IPS-15b (cell line): ENCODE data around the gene TRIM9.

Experiments used
- H3K27me3 ChIP-seq: one replicate; pipeline ENCODE4 v1.6.1; 2013; ENCODE audit warnings: low read length; ENCODE audit not compliant: control insufficient read depth, insufficient read depth
- H3K36me3 ChIP-seq: one replicate; pipeline ENCODE4 v1.6.1; 2013; ENCODE audit warnings: low read length; ENCODE audit not compliant: control insufficient read depth, insufficient read depth
- H3K4me1 ChIP-seq: one replicate; pipeline ENCODE4 v1.6.1; 2013; ENCODE audit warnings: mild to moderate bottlenecking, low read length; ENCODE audit not compliant: control insufficient read depth, insufficient read depth
- H3K4me3 ChIP-seq: one replicate; pipeline ENCODE4 v1.5.1; 2013; ENCODE audit warnings: low read depth, low read length
- H3K9ac ChIP-seq: one replicate; pipeline ENCODE4 v1.6.1; 2013; ENCODE audit warnings: low read depth, mild to moderate bottlenecking, low read length
- H3K9me3 ChIP-seq: one replicate; pipeline ENCODE4 v1.6.1; 2013; ENCODE audit warnings: mild to moderate bottlenecking, low read length; ENCODE audit not compliant: control insufficient read depth, insufficient read depth

The TRIM9 gene

DNA sequence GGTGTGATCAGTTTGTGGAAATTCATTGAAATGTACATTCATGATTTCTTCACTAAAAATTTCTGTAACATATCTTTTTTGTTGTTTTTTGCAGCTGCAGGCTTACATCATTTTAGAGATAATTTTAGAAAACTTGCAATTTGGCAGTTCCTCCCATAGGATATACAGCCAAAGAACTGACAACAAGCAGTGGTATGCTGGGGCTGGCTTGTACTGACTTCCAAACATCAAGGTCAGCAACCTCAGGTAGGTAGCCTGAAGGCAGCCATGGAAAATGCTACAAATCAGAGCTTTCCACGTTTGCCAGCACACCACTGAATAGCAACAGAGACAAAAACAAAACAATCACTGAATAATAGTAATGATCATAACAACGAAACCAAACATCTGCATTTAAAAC lies 21.2 kb downstream of the TRIM9 start:
- no peak overlapping the region for H3K4me3 ChIP-seq
- no peaks in the 10 kb centered on the region for H3K4me1 ChIP-seq
- no peaks in the 10 kb centered on the region for H3K36me3 ChIP-seq
- no peak overlapping the region for H3K9ac ChIP-seq
- no peaks in the 10 kb centered on the region for H3K9me3 ChIP-seq
- no peaks in the 10 kb centered on the region for H3K27me3 ChIP-seq

DNA sequence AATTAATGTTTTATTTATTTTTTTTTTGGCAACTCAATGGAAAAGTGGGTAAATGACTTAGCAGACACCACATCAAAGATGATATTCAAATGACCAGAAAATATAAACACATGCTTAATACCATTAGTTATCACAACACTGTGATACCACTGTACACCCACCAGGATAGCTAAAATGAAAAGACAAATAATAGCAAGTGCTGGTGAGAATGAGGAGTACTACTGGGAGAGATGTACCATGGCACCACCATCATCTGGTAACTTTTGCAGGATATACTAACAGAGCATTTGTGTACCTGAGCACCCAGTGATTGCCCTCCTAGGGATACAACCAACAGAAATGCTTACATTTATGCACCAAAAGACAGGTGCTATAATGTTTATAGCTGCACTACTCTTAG lies 21.9 kb downstream of the TRIM9 start:
- Histone ChIP-seq H3K9me3 (no peaks in the 10 kb centered on the region), H3K4me3 (no peak overlapping the region), H3K9ac (no peak overlapping the region), H3K27me3 (no peaks in the 10 kb centered on the region), H3K36me3 (no peaks in the 10 kb centered on the region), H3K4me1 (no peaks in the 10 kb centered on the region)

DNA sequence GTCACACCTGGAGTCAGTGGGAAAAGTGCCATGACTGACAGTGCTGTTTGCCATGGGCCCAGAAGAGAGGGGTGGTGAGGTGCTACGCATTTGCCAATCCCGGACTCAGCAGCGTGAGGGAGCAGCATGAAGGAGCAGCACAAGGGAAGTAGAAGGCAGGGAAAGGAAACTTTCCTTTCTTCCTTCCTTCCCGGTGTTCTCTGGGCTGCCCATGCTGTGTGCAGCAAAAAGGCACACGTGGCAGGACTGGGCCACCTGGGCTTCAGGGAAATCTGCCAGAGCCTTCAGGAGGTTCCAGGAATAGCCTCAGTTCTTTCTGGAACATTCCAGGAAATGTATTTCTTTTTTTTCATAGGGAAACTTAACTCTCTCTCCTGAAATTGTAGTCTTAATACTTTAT lies 23.0 kb downstream of the TRIM9 start:
- no peaks in the 10 kb centered on the region for H3K9me3 ChIP-seq
- H3K4me1 ChIP-seq = no peaks in the 10 kb centered on the region
- H3K36me3 ChIP-seq = no peaks in the 10 kb centered on the region
- H3K27me3 ChIP-seq = no peaks in the 10 kb centered on the region
- no peak overlapping the region for H3K4me3 ChIP-seq
- H3K9ac ChIP-seq = no peak overlapping the region

DNA sequence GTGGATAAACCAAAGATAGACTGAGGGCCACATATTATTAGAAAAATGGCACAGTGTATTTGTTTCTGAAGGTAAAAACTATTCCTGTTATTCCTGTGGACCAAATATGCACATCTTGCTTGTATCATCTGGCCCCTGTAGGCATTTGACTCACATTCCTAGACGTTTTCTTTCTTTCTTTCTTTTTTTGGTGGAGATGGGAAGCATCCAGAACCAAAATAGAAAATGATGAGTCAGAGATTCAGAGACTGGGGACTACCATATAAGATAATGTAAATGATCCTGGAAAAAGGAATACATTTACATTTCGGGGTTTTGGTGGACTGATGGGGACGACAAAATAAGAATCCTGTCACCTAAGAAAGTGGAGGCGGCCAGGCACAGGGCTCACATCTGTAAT lies 24.2 kb downstream of the TRIM9 start:
- H3K4me3 ChIP-seq = no peak overlapping the region
- no peak overlapping the region for H3K9ac ChIP-seq
- no peaks in the 10 kb centered on the region for H3K9me3 ChIP-seq
- H3K27me3 ChIP-seq = no peaks in the 10 kb centered on the region
- no peaks in the 10 kb centered on the region for H3K36me3 ChIP-seq
- no peaks in the 10 kb centered on the region for H3K4me1 ChIP-seq

DNA sequence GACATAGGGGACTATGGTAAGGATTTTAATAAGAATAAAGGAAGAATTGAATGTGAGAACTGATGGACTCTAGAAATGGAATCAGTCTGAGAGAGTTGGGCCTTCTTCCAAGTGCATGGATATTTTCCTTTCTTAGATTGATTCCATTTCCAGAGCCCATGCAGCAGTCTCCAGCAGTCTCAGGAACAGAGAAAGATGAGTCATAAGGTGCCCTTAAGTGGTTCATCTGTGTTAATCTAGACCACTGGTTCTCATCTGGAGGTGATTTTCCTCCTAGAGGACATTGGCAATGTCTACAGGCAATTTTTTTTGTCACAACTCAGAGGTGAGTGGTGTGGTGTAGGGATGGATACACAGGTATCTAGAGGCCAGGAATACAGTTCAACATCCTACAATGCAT lies 25.9 kb downstream of the TRIM9 start:
- Histone ChIP-seq H3K9me3 (no peaks in the 10 kb centered on the region), H3K36me3 (no peaks in the 10 kb centered on the region), H3K9ac (no peak overlapping the region), H3K27me3 (no peaks in the 10 kb centered on the region), H3K4me1 (no peaks in the 10 kb centered on the region), H3K4me3 (no peak overlapping the region)

DNA sequence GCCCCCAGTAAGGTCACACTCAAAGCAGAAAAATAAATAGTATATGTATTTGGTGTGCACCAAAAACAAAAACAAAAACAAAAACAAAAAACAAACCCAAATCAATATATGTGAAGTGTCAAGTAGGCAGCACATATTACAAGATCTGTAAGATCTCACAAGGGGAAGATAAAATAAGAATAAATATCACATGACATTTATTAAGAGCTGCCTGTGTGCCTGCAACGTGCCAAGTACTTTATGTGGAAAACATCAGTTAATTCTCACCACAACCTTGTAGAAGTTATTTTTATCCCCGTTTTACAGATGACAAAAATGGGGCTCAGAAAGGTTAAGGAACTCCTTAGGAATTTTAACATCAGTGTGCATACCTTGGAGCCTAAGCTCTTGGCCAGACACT lies 26.6 kb downstream of the TRIM9 start:
- no peaks in the 10 kb centered on the region for H3K9me3 ChIP-seq
- H3K4me1 ChIP-seq = no peaks in the 10 kb centered on the region
- H3K36me3 ChIP-seq = no peaks in the 10 kb centered on the region
- no peak overlapping the region for H3K9ac ChIP-seq
- H3K4me3 ChIP-seq = no peak overlapping the region
- no peaks in the 10 kb centered on the region for H3K27me3 ChIP-seq

DNA sequence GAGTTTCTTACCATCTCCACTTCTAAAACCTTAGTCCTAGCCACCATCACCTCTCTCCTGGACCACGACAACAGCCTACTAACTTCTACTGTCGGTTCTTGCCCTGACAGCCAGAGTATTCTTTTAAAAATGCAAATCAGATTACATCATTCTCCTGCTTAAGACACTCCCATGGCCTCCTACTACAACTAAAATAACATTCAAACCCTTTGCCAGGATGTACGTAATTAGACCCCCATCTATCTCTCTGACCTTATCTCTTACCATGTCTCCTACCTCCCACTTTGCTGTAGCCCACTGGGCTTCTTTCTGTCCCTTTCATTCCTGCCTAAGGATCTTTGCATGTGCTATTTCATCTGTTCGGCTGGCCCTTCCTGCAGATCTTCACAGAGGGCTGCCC lies 27.6 kb downstream of the TRIM9 start:
- no peaks in the 10 kb centered on the region for H3K9me3 ChIP-seq
- H3K9ac ChIP-seq = no peak overlapping the region

DNA sequence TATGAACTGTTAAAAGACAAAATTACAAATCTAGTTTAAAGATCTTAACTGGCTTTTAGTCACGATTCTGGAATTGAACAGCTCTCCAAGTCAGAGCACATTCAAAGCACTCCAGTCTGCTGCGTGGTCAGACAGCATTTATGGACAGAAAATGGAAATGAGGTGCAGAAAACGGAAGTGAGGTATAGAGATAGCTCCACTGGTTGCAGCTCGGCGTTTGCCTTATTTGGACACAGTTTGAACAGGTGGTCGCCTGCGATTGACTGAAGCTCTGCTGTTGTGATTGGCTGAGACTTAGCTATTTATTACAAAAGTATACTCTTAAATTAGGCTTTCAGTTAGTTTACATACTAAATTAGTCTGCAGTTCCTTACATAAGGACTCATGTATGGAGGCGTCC lies 28.3 kb downstream of the TRIM9 start:
- no peak overlapping the region for H3K9ac ChIP-seq
- no peaks in the 10 kb centered on the region for H3K9me3 ChIP-seq
- H3K27me3 ChIP-seq = no peaks in the 10 kb centered on the region
- H3K4me3 ChIP-seq = no peak overlapping the region
- no peaks in the 10 kb centered on the region for H3K4me1 ChIP-seq
- H3K36me3 ChIP-seq = no peaks in the 10 kb centered on the region

More for the DNA sequence above, 27.6 kb downstream of the TRIM9 start:
- H3K27me3 ChIP-seq = no peaks in the 10 kb centered on the region
- H3K4me1 ChIP-seq = no peaks in the 10 kb centered on the region
- H3K4me3 ChIP-seq = no peak overlapping the region
- H3K36me3 ChIP-seq = no peaks in the 10 kb centered on the region

DNA sequence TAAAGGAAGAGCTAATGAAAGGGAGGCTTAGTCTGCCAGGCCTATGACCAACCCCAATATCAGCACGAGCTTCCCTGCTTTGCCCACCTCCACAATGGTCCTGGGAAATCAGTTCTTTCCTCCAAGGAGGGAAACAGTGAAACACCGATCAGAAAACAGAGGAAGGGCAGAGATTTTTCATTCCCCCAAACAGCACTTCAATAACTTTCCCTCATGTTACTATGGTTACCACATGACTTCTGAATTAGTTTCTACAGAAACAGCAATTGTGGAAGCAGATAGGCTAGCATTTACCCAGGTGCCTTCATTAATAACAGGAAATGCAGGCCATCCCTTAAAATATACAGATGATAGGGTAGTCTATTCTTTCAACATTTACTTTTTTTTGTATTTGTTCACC lies 35.9 kb downstream of the TRIM9 start:
- H3K36me3 ChIP-seq = no peaks in the 10 kb centered on the region
- no peaks in the 10 kb centered on the region for H3K4me1 ChIP-seq
- H3K9me3 ChIP-seq = no peaks in the 10 kb centered on the region

DNA sequence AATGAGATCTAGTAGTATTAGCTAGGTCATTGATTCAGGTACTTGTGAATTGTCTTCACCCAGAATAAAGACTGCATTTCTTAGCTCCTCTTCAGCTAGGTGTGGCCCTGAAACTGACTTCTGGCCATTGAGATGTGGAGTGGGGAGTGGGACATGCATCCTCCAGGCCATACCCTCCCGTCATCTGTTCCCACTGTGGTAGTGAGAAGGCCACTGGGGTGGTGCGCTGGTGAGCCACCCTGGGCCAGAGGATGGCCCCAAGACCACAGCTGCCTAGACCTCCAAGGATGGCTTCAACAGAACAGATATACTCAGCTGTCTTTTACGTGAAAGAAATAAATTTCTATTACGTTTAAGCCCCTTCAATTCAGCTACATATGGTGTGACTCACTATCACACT lies 36.5 kb downstream of the TRIM9 start:
- H3K4me1 ChIP-seq = no peaks in the 10 kb centered on the region
- no peaks in the 10 kb centered on the region for H3K36me3 ChIP-seq
- no peak overlapping the region for H3K9ac ChIP-seq
- no peak overlapping the region for H3K4me3 ChIP-seq
- H3K27me3 ChIP-seq = no peaks in the 10 kb centered on the region
- no peaks in the 10 kb centered on the region for H3K9me3 ChIP-seq

More for the DNA sequence above, 35.9 kb downstream of the TRIM9 start:
- H3K4me3 ChIP-seq = no peak overlapping the region
- no peaks in the 10 kb centered on the region for H3K27me3 ChIP-seq
- H3K9ac ChIP-seq = no peak overlapping the region

DNA sequence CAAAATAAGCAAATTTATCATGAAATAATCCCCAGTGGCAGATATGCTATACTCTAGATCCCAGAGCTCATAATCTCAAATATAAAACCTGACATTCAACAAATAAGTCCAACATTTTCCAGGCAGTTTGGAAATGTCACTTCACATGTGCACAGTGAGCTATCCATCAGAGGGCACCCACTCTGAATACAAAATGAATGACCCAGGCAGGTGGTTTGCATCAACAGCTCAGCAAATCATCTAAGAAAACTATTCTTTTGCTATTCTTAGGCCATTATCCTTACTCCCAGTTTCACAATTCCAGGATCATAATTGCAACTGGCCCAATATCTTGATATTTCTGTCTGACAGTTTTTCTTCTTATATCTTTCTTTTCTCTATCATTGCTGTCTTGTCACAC lies 38.5 kb downstream of the TRIM9 start:
- Histone ChIP-seq H3K9me3 (no peaks in the 10 kb centered on the region), H3K36me3 (no peaks in the 10 kb centered on the region), H3K4me3 (no peak overlapping the region), H3K4me1 (no peaks in the 10 kb centered on the region), H3K27me3 (no peaks in the 10 kb centered on the region), H3K9ac (no peak overlapping the region)

DNA sequence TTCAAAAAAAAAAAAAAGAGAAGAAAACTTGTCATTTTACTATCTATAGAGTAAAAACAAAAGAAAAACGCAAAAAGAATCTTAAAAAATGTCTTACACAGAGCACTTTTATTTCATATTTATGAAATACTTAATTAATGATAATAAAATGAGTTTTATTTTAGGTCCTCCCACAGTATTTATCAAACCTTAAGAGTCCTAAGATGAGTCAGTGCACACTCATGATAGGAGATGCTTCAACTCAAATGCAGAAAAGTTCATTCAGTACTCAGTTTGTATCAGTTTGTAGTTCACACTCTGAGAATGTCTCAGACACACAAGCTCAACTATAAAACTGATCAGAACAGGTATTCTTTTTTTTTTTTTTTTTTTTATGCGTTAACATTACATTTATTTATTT lies 41.7 kb downstream of the TRIM9 start:
- H3K4me3 ChIP-seq = no peak overlapping the region
- H3K4me1 ChIP-seq = no peaks in the 10 kb centered on the region
- no peak overlapping the region for H3K9ac ChIP-seq
- no peaks in the 10 kb centered on the region for H3K27me3 ChIP-seq
- H3K36me3 ChIP-seq = no peaks in the 10 kb centered on the region
- no peaks in the 10 kb centered on the region for H3K9me3 ChIP-seq

DNA sequence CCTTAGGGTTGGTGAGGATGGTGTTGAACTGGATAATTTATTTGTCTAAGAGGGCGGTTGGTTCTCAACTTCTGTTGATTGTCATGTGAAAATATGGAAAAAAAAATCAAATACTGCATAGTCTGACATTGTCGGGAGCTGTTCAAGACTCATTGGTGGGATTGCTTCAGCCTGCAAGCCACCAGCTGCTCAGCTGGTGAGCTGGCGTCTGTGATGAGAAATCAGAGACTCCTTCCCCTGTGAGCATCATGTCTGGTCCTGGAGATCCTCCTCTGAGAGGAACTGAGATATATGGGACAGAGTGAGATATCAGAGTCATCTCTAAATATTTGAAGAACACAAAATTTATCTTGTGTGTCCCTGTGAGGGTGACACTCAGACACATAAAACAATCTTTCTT lies 49.9 kb downstream of the TRIM9 start:
- Histone ChIP-seq H3K4me3 (no peak overlapping the region), H3K9me3 (no peaks in the 10 kb centered on the region), H3K9ac (no peak overlapping the region), H3K4me1 (peaks cover 7% of the 10 kb centered on the region), H3K27me3 (no peaks in the 10 kb centered on the region), H3K36me3 (no peaks in the 10 kb centered on the region)
